Non-pigmented ciliary epithelial cell (primary cell): ENCODE data around the gene SPACA1.

Experiments
- DNase-seq: peaks from one replicate; pipeline ENCODE4 v3.0.0-alpha.2; 2010; ENCODE audit warnings: low read depth

The SPACA1 gene

DNA sequence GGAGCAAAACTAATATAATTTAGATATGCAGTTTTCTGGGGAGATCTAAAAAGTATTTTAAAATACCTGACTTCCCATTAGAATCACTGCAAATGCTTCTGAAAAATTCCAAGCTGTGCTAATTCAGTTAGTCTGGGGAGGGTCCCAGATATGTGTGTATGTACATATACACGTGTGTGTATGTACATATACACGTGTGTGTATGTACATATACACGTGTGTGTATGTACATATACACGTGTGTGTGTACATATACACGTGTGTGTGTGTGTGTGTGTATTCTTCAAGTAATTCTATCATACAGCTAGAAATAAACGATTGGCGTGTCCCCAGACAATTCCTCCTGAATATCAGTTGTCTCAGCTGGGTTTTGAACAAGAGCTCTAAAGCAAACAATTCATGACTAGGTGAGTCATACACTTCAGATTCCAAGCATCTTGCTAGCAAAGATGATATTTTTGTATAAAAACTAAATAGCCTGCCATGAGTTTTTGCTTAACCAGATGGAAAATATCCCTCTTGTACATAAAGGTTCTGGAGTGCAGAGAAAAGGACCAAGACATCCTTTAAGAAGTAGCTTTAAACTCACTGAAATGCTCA is 58.2 kb downstream of the SPACA1 start:
- DNase-seq, result no peak

DNA sequence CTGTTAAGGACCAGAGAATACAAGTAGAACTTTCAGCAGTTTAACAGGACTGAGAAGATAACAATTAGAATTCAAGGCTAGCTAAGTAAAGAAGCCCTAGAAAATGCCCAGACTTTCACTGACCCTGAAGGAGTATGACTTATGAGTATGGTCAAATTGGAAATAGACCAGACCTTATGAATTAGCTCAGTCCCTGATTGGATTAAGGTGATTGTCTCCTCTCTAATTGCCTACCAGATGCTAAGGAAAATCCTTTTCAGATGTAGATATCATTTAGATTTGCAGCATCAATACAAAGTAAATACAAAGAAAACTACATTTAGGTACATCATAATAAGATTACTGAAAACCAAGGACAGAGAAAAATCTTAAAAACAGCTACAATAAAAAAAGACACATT is 59.6 kb downstream of the SPACA1 start:
- no peak for DNase-seq

DNA sequence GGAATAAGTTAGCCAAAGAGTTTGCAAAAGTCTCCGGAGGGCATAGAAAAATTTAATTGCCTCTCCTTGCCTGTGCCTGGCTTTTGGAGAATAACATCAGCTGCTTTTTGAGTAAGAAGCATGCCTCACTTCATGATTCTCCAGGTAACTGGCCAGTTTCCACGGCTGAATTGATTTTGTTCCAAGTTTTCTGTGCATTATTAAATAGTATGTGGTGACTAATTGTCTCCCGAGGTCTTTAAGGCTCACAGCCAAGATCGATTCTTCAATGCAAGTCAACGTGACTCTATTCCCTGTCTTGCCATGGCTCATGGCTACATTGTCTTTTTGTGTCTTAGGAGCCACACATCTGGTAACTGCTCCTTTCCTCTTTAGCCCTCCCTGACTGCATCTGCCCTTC is 64.3 kb downstream of the SPACA1 start:
- DNase-seq, result no peak

DNA sequence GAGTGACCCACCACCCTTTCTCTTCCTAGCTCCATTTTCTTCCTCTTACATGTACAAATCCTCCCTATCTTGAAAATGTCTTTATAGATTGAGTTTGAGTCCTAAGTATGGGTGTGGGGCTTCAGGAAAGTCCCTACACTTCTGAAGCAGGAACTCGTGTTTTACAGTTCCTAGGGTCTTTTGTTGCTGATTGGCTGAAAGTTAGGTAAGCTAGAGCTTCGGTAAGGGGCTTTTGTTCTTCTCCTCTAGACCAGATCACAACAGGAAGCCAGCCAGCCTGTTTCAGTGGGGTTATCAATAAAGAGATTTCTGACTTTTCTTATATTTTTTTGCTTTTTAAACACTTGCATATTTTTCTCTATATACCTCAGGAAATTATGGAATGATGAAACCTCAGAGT is 67.2 kb downstream of the SPACA1 start:
- DNase-seq, result no peak

DNA sequence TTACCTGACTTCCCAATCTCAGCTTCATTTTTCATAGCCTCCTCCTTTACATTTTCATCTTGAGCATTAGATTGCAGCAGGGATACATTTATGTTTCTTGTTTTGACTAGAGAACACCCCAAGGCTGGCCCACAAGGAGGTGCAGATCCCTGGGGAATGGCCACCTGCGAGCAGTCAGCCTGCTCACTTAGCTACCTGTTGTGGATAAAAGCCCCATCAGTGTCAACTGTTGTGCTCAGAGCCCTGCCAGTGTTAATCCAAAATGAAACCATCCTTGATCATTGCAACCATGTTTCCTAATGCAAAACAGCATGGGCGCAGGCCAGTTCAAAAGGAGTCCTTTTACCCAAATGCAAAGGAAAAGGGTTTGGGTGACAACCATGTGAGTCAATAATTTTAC is 67.7 kb downstream of the SPACA1 start:
- DNase-seq, result no peak

DNA sequence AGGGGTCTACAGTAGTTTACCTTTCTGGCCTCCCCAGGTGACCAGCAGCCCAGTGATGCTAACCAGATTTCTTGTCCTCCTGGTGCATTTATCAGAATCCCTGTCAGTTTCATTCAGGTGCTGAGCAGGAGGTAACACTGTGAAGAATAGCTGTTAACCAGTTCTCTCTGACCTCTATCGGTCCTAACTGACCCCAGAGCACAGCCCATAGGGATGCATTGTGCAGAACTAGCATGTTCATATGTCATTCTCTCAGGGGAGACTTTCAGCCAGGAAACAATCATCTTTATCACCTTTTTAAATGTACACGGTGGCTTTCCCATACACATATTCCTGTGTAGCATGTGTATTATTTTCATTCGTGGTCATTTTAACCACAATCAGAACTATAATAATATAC is 68.6 kb downstream of the SPACA1 start:
- no peak for DNase-seq
